Esophagus mucosa (tissue), 1 donor: ENCODE measurements around the gene NMRK1. TPM values are rescaled to one million over a fixed set of nuclear protein-coding genes. Genes with fewer than 3 reads are reported as not detected.
A peak's percentile ranks its signal among the peaks of the same experiment; 100 is the strongest.

ENCODE experiments used
- ATAC-seq: fragments of 200-7000 bp; cut with Tn5 transposase; one replicate; pipeline ENCODE4 v1.9.1; 2020
- total RNA-seq: library from RNA; stranded (reverse); gene quantifications from one replicate; pipeline ENCODE4 v1.2.4, GENCODE V29; 2023
- donor health status: DM: yes; HTN: yes; CAD: no.

The NMRK1 gene
- total RNA-seq, 1 donor from 2014 or later: 42.4 TPM

GRCh38 chr9:75054368-75055001, 33.5 kb downstream of the NMRK1 start:
- ATAC-seq: no peak

GRCh38 chr9:75053869-75054268, 34.1 kb downstream of the NMRK1 start:
- no peak for ATAC-seq

- ATAC-seq: no peak
These were observed 36.7 kb downstream of the NMRK1 start for GRCh38 chr9:75051285-75051684.

- ATAC-seq: no peak
These were observed 40.4 kb downstream of the NMRK1 start for GRCh38 chr9:75047506-75047905.

GRCh38 chr9:75046725-75047345, 41.1 kb downstream of the NMRK1 start:
- peak; percentile 91 for ATAC-seq

GRCh38 chr9:75041041-75041440, 46.9 kb downstream of the NMRK1 start:
- no peak for ATAC-seq

- no peak for ATAC-seq
These were observed 48.2 kb downstream of the NMRK1 start for GRCh38 chr9:75039801-75040200.

GRCh38 chr9:75039009-75039408, 48.9 kb downstream of the NMRK1 start:
- no peak for ATAC-seq

- no peak for ATAC-seq
These were observed 51.2 kb downstream of the NMRK1 start for GRCh38 chr9:75036793-75037192.

- ATAC-seq: no peak
These were observed 54.0 kb downstream of the NMRK1 start for GRCh38 chr9:75033791-75034473.

- ATAC-seq: peak; percentile 65
These were observed 60.5 kb downstream of the NMRK1 start for GRCh38 chr9:75027187-75028107.

GRCh38 chr9:75023846-75024245, 64.1 kb downstream of the NMRK1 start:
- no peak for ATAC-seq

GRCh38 chr9:75019654-75020053, 68.3 kb downstream of the NMRK1 start:
- no peak for ATAC-seq

- ATAC-seq: peak; percentile 72
These were observed 68.9 kb downstream of the NMRK1 start for GRCh38 chr9:75019022-75019421.

GRCh38 chr9:75017378-75017777, 70.6 kb downstream of the NMRK1 start:
- no peak for ATAC-seq

GRCh38 chr9:75013735-75014134, 74.2 kb downstream of the NMRK1 start:
- no peak for ATAC-seq

Other genes with a start within 250 kb of the NMRK1 start
- 1.2 TPM for gene TRPM6, start 200.2 kb downstream of the NMRK1 start, total RNA-seq
- gene C9orf40, start 135.2 kb downstream of the NMRK1 start, total RNA-seq: 3.7 TPM
- 17.5 TPM for gene CARNMT1, start 59.9 kb downstream of the NMRK1 start, total RNA-seq
- 114 TPM for gene OSTF1, start 359 bp upstream of the NMRK1 start, total RNA-seq